KMS-11 (cell line): Measurements from ENCODE around the gene ADH5.

Experiments
- H2AFZ ChIP-seq: fragments of 200-600 bp; sonication (generic); 2 replicates; pipeline ENCODE4 v1.6.1; 2016; ENCODE audit warnings: antibody characterized with exemption, mixed run types, low read depth
- H3K27ac ChIP-seq: fragments of 200-600 bp; sonication (generic); 2 replicates; pipeline ENCODE4 v1.6.1; 2016; ENCODE audit warnings: mild to moderate bottlenecking, mixed run types
- H3K27me3 ChIP-seq: fragments of 200-600 bp; sonication (generic); 2 replicates; pipeline ENCODE4 v1.6.1; 2017; ENCODE audit warnings: mild to moderate bottlenecking, low read depth, mixed run types, moderate library complexity; ENCODE audit not compliant: insufficient read depth
- H3K36me3 ChIP-seq: fragments of 200-600 bp; sonication (generic); 2 replicates; pipeline ENCODE4 v1.6.1; 2017; ENCODE audit warnings: mild to moderate bottlenecking, mixed run types; ENCODE audit not compliant: insufficient read depth
- H3K4me1 ChIP-seq: fragments of 200-600 bp; sonication (generic); 2 replicates; pipeline ENCODE4 v1.6.1; 2016; ENCODE audit warnings: mild to moderate bottlenecking, low read depth, mixed run types; ENCODE audit not compliant: poor library complexity, severe bottlenecking
- H3K4me2 ChIP-seq: fragments of 200-600 bp; sonication (generic); 2 replicates; pipeline ENCODE4 v1.7.0; 2016; ENCODE audit warnings: mild to moderate bottlenecking, mixed run types
- H3K4me3 ChIP-seq: fragments of 200-600 bp; sonication (generic); IDR thresholded peaks from 2 replicates; pipeline ENCODE4 v1.6.1; 2017; ENCODE audit warnings: low read depth, low read length, mixed read lengths; ENCODE audit not compliant: insufficient read depth
- H3K79me2 ChIP-seq: fragments of 200-600 bp; sonication (generic); 2 replicates; pipeline ENCODE4 v1.6.1; 2016; ENCODE audit warnings: low read depth, mixed run types; ENCODE audit not compliant: insufficient read depth
- H3K9ac ChIP-seq: fragments of 200-600 bp; sonication (generic); 2 replicates; pipeline ENCODE4 v1.6.1; 2016; ENCODE audit warnings: mild to moderate bottlenecking, mixed run types
- H4K20me1 ChIP-seq: fragments of 200-600 bp; sonication (generic); 2 replicates; pipeline ENCODE4 v1.6.1; 2016; ENCODE audit warnings: mild to moderate bottlenecking, mixed run types; ENCODE audit not compliant: insufficient read depth
- TF ChIP-seq, protein P1 (sequence below): fragments of 200-600 bp; sonication (generic); conservative IDR thresholded peaks from 2 replicates; pipeline ENCODE4 v1.6.1; 2017; ENCODE audit warnings: low read depth, mild to moderate bottlenecking, antibody characterized with exemption, low read length, moderate library complexity, mixed read lengths

ADH5 gene

DNA sequence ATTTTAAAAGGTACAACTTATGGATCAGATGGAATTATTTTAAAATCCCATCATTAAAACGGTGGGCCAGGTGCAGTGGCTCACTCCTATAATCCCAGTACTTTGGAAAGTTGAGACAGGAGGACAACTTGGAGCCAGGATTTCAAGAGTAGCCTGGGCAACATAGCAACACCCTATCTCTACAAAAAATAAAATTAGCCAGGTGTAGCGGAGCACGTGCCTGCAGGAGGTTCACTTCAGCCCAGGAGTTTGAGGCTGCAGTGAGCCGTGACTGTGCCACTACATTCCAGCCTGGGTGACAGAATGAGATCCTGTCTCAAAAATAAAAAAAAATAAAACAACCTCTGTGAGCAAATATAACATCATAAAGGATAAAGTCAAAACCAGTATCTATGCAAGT, 11.4 kb downstream of the ADH5 start:
- Histone ChIP-seq H3K27me3 (no peaks in the 10 kb centered on the region), H3K4me3 (no peak overlapping the region), H2AFZ (no peak overlapping the region), H3K36me3 (0 out of 2 replicates have a peak, but pooled peaks cover 3% of the 10 kb centered on the region), H3K4me2 (no peak overlapping the region), H4K20me1 (no peaks in the 10 kb centered on the region), H3K27ac (no peak overlapping the region), H3K9ac (no peak overlapping the region), H3K4me1 (no peaks in the 10 kb centered on the region), H3K79me2 (no peaks in the 10 kb centered on the region)
- TF ChIP-seq, protein P1, sequence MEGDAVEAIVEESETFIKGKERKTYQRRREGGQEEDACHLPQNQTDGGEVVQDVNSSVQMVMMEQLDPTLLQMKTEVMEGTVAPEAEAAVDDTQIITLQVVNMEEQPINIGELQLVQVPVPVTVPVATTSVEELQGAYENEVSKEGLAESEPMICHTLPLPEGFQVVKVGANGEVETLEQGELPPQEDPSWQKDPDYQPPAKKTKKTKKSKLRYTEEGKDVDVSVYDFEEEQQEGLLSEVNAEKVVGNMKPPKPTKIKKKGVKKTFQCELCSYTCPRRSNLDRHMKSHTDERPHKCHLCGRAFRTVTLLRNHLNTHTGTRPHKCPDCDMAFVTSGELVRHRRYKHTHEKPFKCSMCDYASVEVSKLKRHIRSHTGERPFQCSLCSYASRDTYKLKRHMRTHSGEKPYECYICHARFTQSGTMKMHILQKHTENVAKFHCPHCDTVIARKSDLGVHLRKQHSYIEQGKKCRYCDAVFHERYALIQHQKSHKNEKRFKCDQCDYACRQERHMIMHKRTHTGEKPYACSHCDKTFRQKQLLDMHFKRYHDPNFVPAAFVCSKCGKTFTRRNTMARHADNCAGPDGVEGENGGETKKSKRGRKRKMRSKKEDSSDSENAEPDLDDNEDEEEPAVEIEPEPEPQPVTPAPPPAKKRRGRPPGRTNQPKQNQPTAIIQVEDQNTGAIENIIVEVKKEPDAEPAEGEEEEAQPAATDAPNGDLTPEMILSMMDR = no peak

DNA sequence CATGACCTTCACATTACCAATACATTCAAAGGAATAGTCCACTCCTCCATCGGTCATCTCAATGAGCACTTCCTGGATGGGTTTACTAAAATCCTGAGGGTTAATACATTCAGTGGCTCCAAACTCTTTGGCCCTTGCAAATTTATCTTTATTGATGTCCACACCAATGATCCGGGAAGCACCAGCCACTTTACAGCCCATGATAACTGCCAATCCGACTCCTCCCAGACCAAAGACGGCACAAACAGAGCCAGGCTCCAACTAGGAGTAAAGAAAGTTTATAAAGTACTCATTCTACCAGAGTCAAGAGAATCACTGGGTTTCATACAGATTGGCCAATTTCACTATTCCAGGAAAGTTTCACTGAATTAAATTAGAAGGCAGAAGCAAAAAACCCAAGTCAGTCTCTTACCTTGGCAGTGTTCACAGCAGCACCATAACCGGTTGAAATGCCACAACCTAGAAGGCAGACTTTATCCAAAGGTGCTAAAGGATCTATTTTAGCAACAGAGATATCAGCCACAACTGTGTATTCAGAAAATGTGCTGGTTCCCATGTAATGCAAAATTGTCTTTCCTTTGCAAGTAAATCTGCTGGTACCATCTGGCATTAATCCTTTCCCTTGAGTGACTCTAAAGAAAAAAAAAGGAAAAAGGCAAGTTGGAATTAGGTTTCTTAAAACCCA, 12.2 kb downstream of the ADH5 start:
- H3K4me2 ChIP-seq = no peak overlapping the region
- H4K20me1 ChIP-seq = no peaks in the 10 kb centered on the region
- no peak overlapping the region for H3K4me3 ChIP-seq
- 0 out of 2 replicates have a peak, but pooled peaks cover 3% of the 10 kb centered on the region for H3K36me3 ChIP-seq
- H3K4me1 ChIP-seq = no peaks in the 10 kb centered on the region
- no peak overlapping the region for H3K9ac ChIP-seq
- H2AFZ ChIP-seq = no peak overlapping the region
- H3K79me2 ChIP-seq = no peaks in the 10 kb centered on the region
- TF ChIP-seq, protein P1 = no peak
- H3K27me3 ChIP-seq = no peaks in the 10 kb centered on the region
- no peak overlapping the region for H3K27ac ChIP-seq

DNA sequence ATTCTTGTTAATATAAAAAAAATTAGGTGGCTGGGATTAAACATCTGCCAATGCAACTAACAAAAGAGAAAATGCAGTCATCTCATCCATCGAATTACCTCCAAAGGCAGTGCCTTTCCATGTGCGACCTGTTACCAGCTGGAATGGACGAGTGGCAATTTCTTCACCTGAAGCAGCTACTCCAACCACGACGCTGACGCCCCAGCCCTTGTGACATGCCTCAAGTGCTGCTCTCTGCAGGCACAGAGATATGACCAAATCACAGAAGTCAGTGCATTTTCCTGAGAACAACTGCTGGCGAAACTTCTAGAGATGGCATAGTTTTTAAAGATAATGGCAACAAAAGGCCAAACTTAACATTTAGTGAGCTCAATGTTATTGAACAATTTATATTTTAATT, 13.8 kb downstream of the ADH5 start:
- Histone ChIP-seq H3K4me2 (no peak overlapping the region), H2AFZ (no peak overlapping the region), H3K4me1 (no peaks in the 10 kb centered on the region), H3K9ac (no peak overlapping the region), H3K4me3 (no peak overlapping the region), H4K20me1 (no peaks in the 10 kb centered on the region), H3K27me3 (no peaks in the 10 kb centered on the region), H3K27ac (no peak overlapping the region), H3K36me3 (0 out of 2 replicates have a peak, but pooled peaks cover 3% of the 10 kb centered on the region), H3K79me2 (no peaks in the 10 kb centered on the region)
- TF ChIP-seq, protein P1 = no peak

DNA sequence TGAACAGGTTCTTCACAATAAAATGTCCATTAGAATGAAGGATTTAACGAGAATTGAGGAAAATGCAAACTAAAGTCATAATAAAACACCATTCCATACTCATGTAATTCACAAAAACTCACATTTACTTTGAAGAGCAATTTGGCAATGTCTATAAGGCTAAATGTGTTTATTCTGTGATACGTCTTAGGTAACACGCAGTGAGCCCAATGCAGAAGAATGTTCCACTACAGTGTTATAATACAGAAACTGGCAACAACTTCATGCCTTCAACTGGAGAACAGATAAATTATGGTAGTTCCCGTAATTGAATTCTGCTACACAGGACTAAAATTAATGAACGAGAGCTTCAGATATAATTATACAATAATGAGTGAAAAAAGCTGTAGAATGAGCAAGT, 17.4 kb downstream of the ADH5 start:
- H3K9ac ChIP-seq = no peak overlapping the region
- H3K4me2 ChIP-seq = no peak overlapping the region
- no peak overlapping the region for H3K27ac ChIP-seq
- no peaks in the 10 kb centered on the region for H4K20me1 ChIP-seq
- no peak overlapping the region for H3K4me3 ChIP-seq
- 0 out of 2 replicates have a peak, but pooled peaks cover 3% of the 10 kb centered on the region for H3K36me3 ChIP-seq
- H3K79me2 ChIP-seq = no peaks in the 10 kb centered on the region
- H3K27me3 ChIP-seq = no peaks in the 10 kb centered on the region
- H3K4me1 ChIP-seq = no peaks in the 10 kb centered on the region
- TF ChIP-seq, protein P1 = no peak
- no peak overlapping the region for H2AFZ ChIP-seq
